Tibial artery (tissue), 4 donors: ENCODE data around the gene TXNIP.

Experiments used
- DNase-seq, 2 donors: peaks; one replicate each; pipeline ENCODE4 v3.0.0-alpha.2; 2019
- H3K27ac ChIP-seq, 2 donors: fragments of 200-600 bp; sonication (generic) in 1 of 2; 1 replicate in 1 of 2; 2 replicates in 1 of 2; pipeline ENCODE4 v1.5.1; 2018 to 2019; ENCODE audit warnings: mild to moderate bottlenecking in 1 of 2
- H3K27me3 ChIP-seq, 2 donors: fragments of 200-600 bp; sonication (generic) in 1 of 2; one replicate each; pipeline versions ENCODE4 v1.5.1 to v1.6.0; 2016 to 2019
- H3K36me3 ChIP-seq, 3 donors: fragments of 200-600 bp; sonication (generic) in 2 of 3; one replicate each; pipeline ENCODE4 v1.5.1; 2016 to 2019; ENCODE audit warnings: mild to moderate bottlenecking in 2 of 3
- H3K4me1 ChIP-seq, 4 donors: fragments of 200-600 bp; sonication (generic) in 2 of 4; 1 replicate in 3 of 4; 2 replicates in 1 of 4; pipeline ENCODE4 v1.5.1; 2016 to 2019
- H3K4me3 ChIP-seq, 2 donors: fragments of 200-600 bp; sonication (generic) in 1 of 2; 1 replicate in 1 of 2; 2 replicates in 1 of 2; pipeline ENCODE4 v1.5.1; 2018 to 2019; ENCODE audit warnings: mild to moderate bottlenecking in 2 of 2
- H3K9me3 ChIP-seq, 3 donors: fragments of 200-600 bp; sonication (generic) in 1 of 3; one replicate each; pipeline ENCODE4 v1.5.1; 2016 to 2019
- CTCF ChIP-seq, 2 experiments: fragments of 200-600 bp in 1 of 2; fragments of 450-650 bp in 1 of 2; IDR thresholded peaks; one replicate each; pipeline ENCODE4 v1.5.1; 2017 to 2019; ENCODE audit warnings: antibody characterized with exemption in 2 of 2, mild to moderate bottlenecking in 1 of 2, moderate library complexity in 1 of 2
- intact Hi-C: fragments of 100-400 bp; cut with DNase I; formaldehyde crosslinking; loops from one replicate; pipeline ENCODE4 v1.15.0; 2023; ENCODE audit warnings: low total_unique reads

TXNIP gene

GRCh38 chr1:145996433-145997015 is at the start of gene TXNIP:
Gene TXNIP (minus strand): TSS chr1:145996579. CDS start chr1:145996266, 313 bp downstream.
- Histone ChIP-seq H3K9me3 (no peaks in the 10 kb centered on the region), H3K27ac (peak within 1 kb of the TSS; percentile 85 to 90), H3K36me3 (peaks cover 31 to 38% (median 36%) of the 10 kb centered on the region in 3 donors), H3K4me1 (peaks cover 0 to 70% (median 50%) of the 10 kb centered on the region in 4 donors), H3K4me3 (peak within 1 kb of the TSS; percentile 68 to 77), H3K27me3 (no peaks in the 10 kb centered on the region)
- intact Hi-C loops = no loop called here
- peak; percentile 99 to 100 for DNase-seq
- TF ChIP-seq CTCF (IDR thresholded peaks at IDR 0.05) = peak in 1 of 2 experiments; percentile 7

GRCh38 chr1:146039844-146040194 is 43.4 kb upstream of the TXNIP start:
- peak overlapping the region; percentile 87 to 93 for H3K27ac ChIP-seq
- H3K9me3 ChIP-seq = no peaks in the 10 kb centered on the region
- H3K4me3 ChIP-seq = peak overlapping the region; percentile 64 to 72
- intact Hi-C loops = no loop called here
- no peaks in the 10 kb centered on the region for H3K27me3 ChIP-seq
- DNase-seq = no peak
- peaks cover 0 to 14% (median 0%) of the 10 kb centered on the region in 4 donors for H3K4me1 ChIP-seq
- H3K36me3 ChIP-seq = no peaks in the 10 kb centered on the region
- no peak for TF ChIP-seq CTCF (IDR thresholded peaks at IDR 0.05)

- Histone ChIP-seq H3K27ac (peak overlapping the region; percentile 87 to 93), H3K36me3 (no peaks in the 10 kb centered on the region), H3K27me3 (no peaks in the 10 kb centered on the region), H3K9me3 (no peaks in the 10 kb centered on the region), H3K4me3 (peak overlapping the region; percentile 64 to 72), H3K4me1 (peaks cover 0 to 17% (median 0%) of the 10 kb centered on the region in 4 donors)
- TF ChIP-seq CTCF (IDR thresholded peaks at IDR 0.05) = no peak
- intact Hi-C loops = no loop called here
- DNase-seq = peak; percentile 82 to 89
Observed at GRCh38 chr1:146036965-146037646, 40.7 kb upstream of the TXNIP start.

- Histone ChIP-seq H3K27me3 (no peaks in the 10 kb centered on the region), H3K27ac (peak overlapping the region; percentile 87 to 93), H3K9me3 (no peaks in the 10 kb centered on the region), H3K4me3 (peak overlapping the region; percentile 64 to 72), H3K36me3 (no peaks in the 10 kb centered on the region), H3K4me1 (peaks cover 0 to 17% (median 0%) of the 10 kb centered on the region in 4 donors)
- no peak for DNase-seq
- intact Hi-C loops = no loop called here
- no peak for TF ChIP-seq CTCF (IDR thresholded peaks at IDR 0.05)
Observed at GRCh38 chr1:146036241-146036964, 40.0 kb upstream of the TXNIP start.

- no peak for TF ChIP-seq CTCF (IDR thresholded peaks at IDR 0.05)
- H3K27ac ChIP-seq = peak overlapping the region; percentile 52 to 65
- intact Hi-C loops = no loop called here
- no peaks in the 10 kb centered on the region for H3K9me3 ChIP-seq
- peaks cover 0 to 17% (median 0%) of the 10 kb centered on the region in 4 donors for H3K4me1 ChIP-seq
- no peak for DNase-seq
- peak overlapping the region; percentile 33 to 72 for H3K4me3 ChIP-seq
- H3K36me3 ChIP-seq = no peaks in the 10 kb centered on the region
- no peaks in the 10 kb centered on the region for H3K27me3 ChIP-seq
Observed at GRCh38 chr1:146035048-146035423, 38.7 kb upstream of the TXNIP start.
